ENCODE data around the gene ZNF195.

The ZNF195 gene

GRCh38 chr11:3375552-3375951 lies 3.4 kb downstream of the ZNF195 start:
- peaks cover 12 to 14% of the 10 kb centered on the region in 2 experiments for H3K4me1 ChIP-seq (ENCODE audit: control insufficient read depth in 1 of 2, insufficient read depth in 1 of 2, low read depth in 1 of 2, low read length in 1 of 2)
- no peaks in the 10 kb centered on the region for H3K9me3 ChIP-seq
- no peaks in the 10 kb centered on the region for H3K27me3 ChIP-seq
- H3K36me3 ChIP-seq = peaks cover 16% of the 10 kb centered on the region
- TF ChIP-seq CTCF (IDR thresholded peaks at IDR 0.05) = no peak
- H3K27ac ChIP-seq = no peak overlapping the region
- no peak overlapping the region for H3K4me3 ChIP-seq (ENCODE audit: low read depth in 1 of 2, low read length in 1 of 2)

GRCh38 chr11:3370311-3370870 lies 8.6 kb downstream of the ZNF195 start:
- no peak overlapping the region for H3K4me3 ChIP-seq (ENCODE audit: low read depth in 1 of 2, low read length in 1 of 2)
- peaks cover 46% of the 10 kb centered on the region for H3K36me3 ChIP-seq
- H3K27ac ChIP-seq = no peak overlapping the region
- TF ChIP-seq CTCF (IDR thresholded peaks at IDR 0.05) = no peak
- no peaks in the 10 kb centered on the region for H3K4me1 ChIP-seq (ENCODE audit: control insufficient read depth in 1 of 2, insufficient read depth in 1 of 2, low read depth in 1 of 2, low read length in 1 of 2)
- peaks cover 7% of the 10 kb centered on the region for H3K9me3 ChIP-seq
- no peaks in the 10 kb centered on the region for H3K27me3 ChIP-seq

- H3K36me3 ChIP-seq = peaks cover 46% of the 10 kb centered on the region
- H3K27me3 ChIP-seq = no peaks in the 10 kb centered on the region
- no peak for TF ChIP-seq CTCF (IDR thresholded peaks at IDR 0.05)
- H3K4me1 ChIP-seq (ENCODE audit: control insufficient read depth in 1 of 2, insufficient read depth in 1 of 2, low read depth in 1 of 2, low read length in 1 of 2) = no peaks in the 10 kb centered on the region
- no peak overlapping the region for H3K4me3 ChIP-seq (ENCODE audit: low read depth in 1 of 2, low read length in 1 of 2)
- no peak overlapping the region for H3K27ac ChIP-seq
- peaks cover 7% of the 10 kb centered on the region for H3K9me3 ChIP-seq
Observed at GRCh38 chr11:3369366-3369765, 9.6 kb downstream of the ZNF195 start.

GRCh38 chr11:3368199-3368598 lies 10.7 kb downstream of the ZNF195 start:
- Histone ChIP-seq H3K9me3 (peaks cover 12% of the 10 kb centered on the region), H3K27ac (no peak overlapping the region), H3K4me1 (ENCODE audit: control insufficient read depth in 1 of 2, insufficient read depth in 1 of 2, low read depth in 1 of 2, low read length in 1 of 2) (no peaks in the 10 kb centered on the region), H3K36me3 (peaks cover 52% of the 10 kb centered on the region), H3K4me3 (ENCODE audit: low read depth in 1 of 2, low read length in 1 of 2) (no peak overlapping the region), H3K27me3 (no peaks in the 10 kb centered on the region)
- TF ChIP-seq CTCF (IDR thresholded peaks at IDR 0.05) = no peak

- no peaks in the 10 kb centered on the region for H3K4me1 ChIP-seq (ENCODE audit: control insufficient read depth in 1 of 2, insufficient read depth in 1 of 2, low read depth in 1 of 2, low read length in 1 of 2)
- peaks cover 13% of the 10 kb centered on the region for H3K9me3 ChIP-seq
- no peak overlapping the region for H3K27ac ChIP-seq
- H3K36me3 ChIP-seq = peaks cover 52% of the 10 kb centered on the region
- H3K27me3 ChIP-seq = no peaks in the 10 kb centered on the region
- no peak for TF ChIP-seq CTCF (IDR thresholded peaks at IDR 0.05)
- H3K4me3 ChIP-seq (ENCODE audit: low read depth in 1 of 2, low read length in 1 of 2) = no peak overlapping the region
Observed at GRCh38 chr11:3367221-3367620, 11.7 kb downstream of the ZNF195 start.
